KBM-7 (cell line): ENCODE results near the gene RNF175.

Source experiments
- DNase-seq: peaks from one replicate; pipeline ENCODE4 v3.0.0-alpha.2; 2015
- in situ Hi-C: fragments of 300-500 bp; cut with MboI; formaldehyde crosslinking; loops from 2 replicates; pipeline ENCODE4 v1.14.3; 2020; ENCODE audit warnings: low sequenced_read_pairs, low pct_unique_long_range_greater_than_20kb, mixed read lengths

The RNF175 gene

GRCh38 chr4:153787061-153787560, 27.3 kb upstream of the RNF175 start:
- in situ Hi-C loops, result no loop called here
- no peak for DNase-seq

GRCh38 chr4:153785910-153786721, 26.3 kb upstream of the RNF175 start:
- peak; percentile 48 for DNase-seq
- in situ Hi-C loops, result no loop called here

DNA sequence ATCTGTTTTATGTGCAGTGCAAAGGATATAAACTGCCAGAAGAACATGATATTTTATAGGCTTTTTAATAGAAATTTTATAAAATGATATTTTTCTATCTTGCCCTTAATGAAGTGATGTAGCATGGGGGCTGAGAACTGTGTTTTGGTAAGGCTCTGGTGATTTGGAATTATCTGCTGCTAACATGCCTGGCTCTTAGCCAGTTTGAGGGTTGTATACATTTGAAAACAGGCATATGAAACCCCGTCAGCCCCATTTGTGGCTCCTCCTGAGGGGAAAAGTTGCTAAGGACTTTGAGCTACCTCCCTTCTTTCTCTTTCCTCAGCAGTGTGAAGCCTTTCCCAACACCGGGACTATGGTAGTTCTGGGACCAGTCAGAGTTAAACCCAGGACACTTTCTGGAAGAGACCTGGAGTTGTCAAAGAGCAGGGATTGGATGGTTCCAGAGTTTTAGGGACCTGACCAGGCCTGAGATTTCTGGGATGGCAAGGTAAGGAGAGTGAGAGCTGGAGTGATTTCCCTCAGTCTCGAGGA, 24.4 kb upstream of the RNF175 start:
- in situ Hi-C loops, result no loop called here
- no peak for DNase-seq

GRCh38 chr4:153782581-153782980, 22.8 kb upstream of the RNF175 start:
- in situ Hi-C loops, result no loop called here
- DNase-seq, result no peak

- in situ Hi-C loops, result no loop called here
These were observed 22.0 kb upstream of the RNF175 start for GRCh38 chr4:153781717-153782416.

DNA sequence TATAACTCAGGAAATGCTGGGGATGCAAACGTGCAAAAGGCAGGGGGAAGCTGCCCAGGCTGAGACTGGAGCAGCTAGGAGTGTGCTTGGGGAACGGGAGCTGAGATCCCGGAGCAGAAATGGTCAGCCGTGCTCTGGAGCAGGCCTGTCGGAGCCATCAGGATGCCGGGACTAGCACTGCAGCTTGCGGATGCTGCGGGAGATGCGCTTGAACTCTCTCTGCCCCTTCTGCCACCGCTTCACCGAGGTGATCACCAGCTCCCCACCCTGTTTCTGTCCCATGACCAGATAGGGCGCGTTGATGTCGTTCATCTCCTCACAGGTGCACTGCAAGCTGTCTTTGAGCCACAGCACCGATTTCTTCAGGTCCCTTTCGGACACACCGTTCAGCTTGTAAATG, 21.5 kb upstream of the RNF175 start:
- in situ Hi-C loops, result no loop called here
- no peak for DNase-seq

More at GRCh38 chr4:153781717-153782416, 22.0 kb upstream of the RNF175 start:
- peak; percentile 78 for DNase-seq

- in situ Hi-C loops, result no loop called here
- DNase-seq, result no peak
These were observed 21.1 kb upstream of the RNF175 start for GRCh38 chr4:153780876-153781275.

DNA sequence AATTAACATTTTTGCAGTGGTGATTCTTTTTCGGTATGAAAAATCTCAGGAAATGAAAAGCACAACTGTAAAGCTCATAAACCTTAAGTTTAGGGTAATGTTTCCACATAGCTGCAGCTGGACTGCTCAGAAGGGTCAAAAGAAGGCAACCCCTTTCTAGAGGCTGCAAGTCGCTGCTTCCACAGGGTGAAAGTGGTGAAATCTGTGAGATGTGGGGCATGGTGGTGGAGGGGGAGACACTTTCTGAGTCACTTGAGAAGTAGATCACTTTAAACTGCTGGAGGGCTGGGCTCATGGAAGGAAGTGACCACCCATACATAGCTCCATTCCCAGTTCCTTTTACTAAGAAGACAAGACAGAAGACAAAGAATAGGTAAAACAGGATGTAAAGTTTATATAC, 20.4 kb upstream of the RNF175 start:
- peak; percentile 20 for DNase-seq
- in situ Hi-C loops, result no loop called here

- in situ Hi-C loops, result no loop called here
These were observed 18.6 kb upstream of the RNF175 start for GRCh38 chr4:153778383-153778782.

GRCh38 chr4:153777421-153777820, 17.6 kb upstream of the RNF175 start:
- in situ Hi-C loops, result no loop called here

More at GRCh38 chr4:153778383-153778782, 18.6 kb upstream of the RNF175 start:
- DNase-seq, result no peak

GRCh38 chr4:153776601-153777000, 16.8 kb upstream of the RNF175 start:
- DNase-seq, result no peak
- in situ Hi-C loops, result no loop called here

More at GRCh38 chr4:153777421-153777820, 17.6 kb upstream of the RNF175 start:
- DNase-seq, result no peak

DNA sequence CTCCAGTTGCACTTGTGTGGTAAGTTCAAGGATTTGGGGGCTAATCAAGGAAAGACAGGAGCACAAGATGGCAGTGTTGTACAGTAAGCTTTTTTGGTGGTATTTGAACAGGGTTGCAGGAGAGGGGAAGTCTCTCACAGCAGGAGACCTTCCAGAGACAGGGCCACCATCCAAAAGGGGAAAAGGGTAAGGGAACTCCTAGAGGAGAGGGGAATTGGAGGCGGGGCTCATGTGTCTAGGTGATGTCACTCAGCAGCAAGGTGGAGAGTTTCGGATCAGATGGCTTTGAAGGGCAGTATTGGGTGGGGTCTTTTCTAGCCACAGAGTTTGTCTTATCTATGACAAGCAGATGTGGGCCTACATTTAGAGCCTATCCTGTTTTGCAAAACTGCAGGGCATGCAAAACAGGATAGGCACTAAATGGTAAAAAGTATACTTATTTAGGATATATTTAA, 13.4 kb upstream of the RNF175 start:
- in situ Hi-C loops, result no loop called here
- DNase-seq, result peak; percentile 77

- in situ Hi-C loops, result no loop called here
- peak; percentile 40 for DNase-seq
These were observed 11.2 kb upstream of the RNF175 start for GRCh38 chr4:153771046-153771445.

- DNase-seq, result no peak
- in situ Hi-C loops, result no loop called here
These were observed 6.9 kb upstream of the RNF175 start for GRCh38 chr4:153766758-153767157.

GRCh38 chr4:153765894-153766293, 6.1 kb upstream of the RNF175 start:
- DNase-seq, result no peak
- in situ Hi-C loops, result no loop called here

GRCh38 chr4:153764601-153765368, 5.0 kb upstream of the RNF175 start:
- DNase-seq, result peak; percentile 48
- in situ Hi-C loops, result no loop called here

- peak; percentile 37 for DNase-seq
- in situ Hi-C loops, result no loop called here
These were observed 3.6 kb upstream of the RNF175 start for GRCh38 chr4:153763404-153763803.

- in situ Hi-C loops, result no loop called here
- no peak for DNase-seq
These were observed 977 bp downstream of the RNF175 start for GRCh38 chr4:153758688-153759406.

DNA sequence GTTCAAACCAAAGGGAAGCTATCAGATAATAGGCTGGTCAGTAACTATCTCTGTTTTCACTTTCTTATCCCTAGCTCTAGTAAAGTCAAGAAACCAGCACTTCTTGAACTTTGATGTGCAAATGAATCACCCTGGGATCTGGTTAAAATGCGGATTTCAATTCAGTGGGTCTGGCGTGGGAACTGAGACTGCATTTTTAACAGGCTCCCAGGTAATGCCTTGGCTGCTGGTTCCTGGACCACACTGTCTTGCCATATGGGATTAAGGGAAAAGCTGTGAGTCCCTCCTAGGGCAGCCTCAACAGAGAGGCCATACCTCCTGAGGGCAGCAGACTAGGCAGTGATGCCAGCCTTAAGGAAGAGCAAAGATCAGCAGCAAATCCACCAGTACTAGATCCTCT, 1.7 kb downstream of the RNF175 start:
- in situ Hi-C loops, result no loop called here
- no peak for DNase-seq
